GM18867 (cell line): ENCODE results near the gene ATP1B4.
A peak's percentile ranks its signal among the peaks of the same experiment; 100 is the strongest.
"Not testable (repeated sequence)": the region's sequence is repeated elsewhere in the genome, so short reads cannot be mapped to it uniquely, and the experiment has no call there.

Source experiments
- ATAC-seq: cut with Tn5 transposase; IDR thresholded peaks from one replicate; pipeline ENCODE4 v1.9.1; 2021; ENCODE audit warnings: mild to moderate bottlenecking, moderate library complexity; ENCODE audit not compliant: unreplicated experiment

ATP1B4 gene

GRCh38 chrX:120361764-120362305 lies at the start of gene ATP1B4:
Gene ATP1B4 (plus strand): TSS chrX:120362089. CDS start chrX:120362169, 80 bp downstream.
- ATAC-seq: no peak

GRCh38 chrX:120315776-120316175 lies 46.1 kb upstream of the ATP1B4 start:
- no peak for ATAC-seq

GRCh38 chrX:120316587-120317283 lies 45.2 kb upstream of the ATP1B4 start:
- no peak for ATAC-seq

- no peak for ATAC-seq
Observed at GRCh38 chrX:120318411-120318810, 43.5 kb upstream of the ATP1B4 start.

GRCh38 chrX:120321520-120322281 lies 40.2 kb upstream of the ATP1B4 start:
- no peak for ATAC-seq

- ATAC-seq: no peak
Observed at GRCh38 chrX:120331116-120331515, 30.8 kb upstream of the ATP1B4 start.

- ATAC-seq: no peak
Observed at GRCh38 chrX:120332394-120332793, 29.5 kb upstream of the ATP1B4 start.

- no peak for ATAC-seq
Observed at GRCh38 chrX:120334151-120334550, 27.7 kb upstream of the ATP1B4 start.

GRCh38 chrX:120334603-120335002 lies 27.3 kb upstream of the ATP1B4 start:
- ATAC-seq: no peak

- ATAC-seq: no peak
Observed at GRCh38 chrX:120335289-120335688, 26.6 kb upstream of the ATP1B4 start.

- no peak for ATAC-seq
Observed at GRCh38 chrX:120336899-120337298, 25.0 kb upstream of the ATP1B4 start.

- not testable (repeated sequence) for ATAC-seq
Observed at GRCh38 chrX:120344566-120344965, 17.3 kb upstream of the ATP1B4 start.

GRCh38 chrX:120350450-120351138 lies 11.3 kb upstream of the ATP1B4 start:
- no peak for ATAC-seq

GRCh38 chrX:120356084-120356483 lies 5.8 kb upstream of the ATP1B4 start:
- ATAC-seq: no peak

- no peak for ATAC-seq
Observed at GRCh38 chrX:120357186-120357585, 4.7 kb upstream of the ATP1B4 start.

GRCh38 chrX:120358737-120359456 lies 3.0 kb upstream of the ATP1B4 start:
- ATAC-seq: no peak

- peak; percentile 88 for ATAC-seq
Observed at GRCh38 chrX:120365320-120365719, 3.4 kb downstream of the ATP1B4 start.

- no peak for ATAC-seq
Observed at GRCh38 chrX:120365968-120366367, 4.1 kb downstream of the ATP1B4 start.

GRCh38 chrX:120366794-120367193 lies 4.9 kb downstream of the ATP1B4 start:
- ATAC-seq: no peak

GRCh38 chrX:120367402-120368109 lies 5.7 kb downstream of the ATP1B4 start:
- no peak for ATAC-seq
